NCI-H1436 (cell line): ENCODE measurements around the gene WDFY4.

Experiments
- DNase-seq: peaks from one replicate; lab custom pipeline; 2025; lab: John Stamatoyannopoulos, UW

The WDFY4 gene

GRCh38 chr10:48818861-48819520 lies 134.3 kb downstream of the WDFY4 start:
- no peak for DNase-seq

- no peak for DNase-seq
Measured at GRCh38 chr10:48819783-48820182, 135.1 kb downstream of the WDFY4 start.

DNA sequence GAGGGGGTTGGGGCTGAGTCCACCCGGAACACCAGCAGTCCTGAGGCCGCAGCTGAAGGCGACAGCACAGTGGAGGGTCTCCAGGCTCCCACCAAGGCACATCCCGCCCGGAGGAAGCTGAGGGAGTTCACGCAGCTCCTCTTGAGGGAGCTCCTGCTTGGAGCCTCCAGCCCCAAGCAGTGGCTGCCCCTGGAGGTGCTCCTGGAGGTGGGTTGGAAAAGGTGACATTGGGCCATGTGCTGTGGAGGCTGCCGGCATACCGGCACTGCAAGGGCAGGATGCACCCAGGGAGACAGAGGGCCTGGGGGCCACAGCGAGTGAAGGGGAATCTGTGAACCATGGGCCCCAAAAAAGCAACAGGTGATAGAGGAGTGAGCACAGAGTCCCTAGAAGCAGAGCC lies 135.6 kb downstream of the WDFY4 start:
- no peak for DNase-seq

GRCh38 chr10:48820699-48821098 lies 136.0 kb downstream of the WDFY4 start:
- no peak for DNase-seq

DNA sequence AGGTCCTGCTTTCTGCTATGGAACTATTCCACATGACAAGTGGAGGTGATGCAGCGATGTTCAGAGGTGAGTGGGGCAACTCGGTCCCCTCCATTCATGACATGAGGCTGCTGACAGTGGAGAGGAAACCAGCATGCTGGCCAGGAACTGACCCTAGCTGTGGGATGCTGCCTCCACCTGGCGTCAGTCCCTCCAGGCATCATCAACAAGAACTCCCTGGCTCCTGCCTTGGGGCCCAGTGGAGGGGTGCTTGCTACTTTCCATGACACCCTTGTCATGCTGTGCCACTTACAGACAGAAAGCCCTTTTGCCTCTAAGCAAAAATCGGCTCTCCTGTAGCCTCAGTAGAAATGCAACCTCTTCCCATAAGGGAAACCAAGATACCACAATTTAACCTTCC lies 136.4 kb downstream of the WDFY4 start:
- no peak for DNase-seq

DNA sequence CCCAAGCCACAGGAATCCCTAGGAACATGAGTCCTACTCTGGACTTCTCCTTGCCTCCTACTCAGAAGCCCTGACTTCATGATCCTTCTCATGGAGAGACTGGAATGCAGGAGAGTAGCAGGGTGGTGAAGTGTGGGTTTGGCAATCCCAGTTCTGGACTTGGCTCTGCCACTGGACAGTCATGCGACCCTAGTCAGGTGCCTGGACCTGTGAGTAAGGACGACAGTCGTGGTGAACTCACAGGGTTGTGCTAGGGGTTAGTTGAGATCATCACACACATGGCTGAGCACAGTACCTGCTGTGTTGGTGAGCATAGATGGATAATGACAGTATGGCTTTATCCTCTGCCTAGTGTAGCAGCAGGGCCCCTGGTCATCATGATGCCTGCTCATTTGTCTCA lies 137.0 kb downstream of the WDFY4 start:
- DNase-seq, result no peak

GRCh38 chr10:48833674-48834073 lies 149.0 kb downstream of the WDFY4 start:
- DNase-seq, result no peak

GRCh38 chr10:48834189-48834965 lies 149.7 kb downstream of the WDFY4 start:
- DNase-seq, result no peak

- DNase-seq, result no peak
Measured at GRCh38 chr10:48835781-48836180, 151.1 kb downstream of the WDFY4 start.

- DNase-seq, result no peak
Measured at GRCh38 chr10:48836605-48837004, 151.9 kb downstream of the WDFY4 start.

GRCh38 chr10:48838834-48839233 lies 154.2 kb downstream of the WDFY4 start:
- DNase-seq, result no peak

DNA sequence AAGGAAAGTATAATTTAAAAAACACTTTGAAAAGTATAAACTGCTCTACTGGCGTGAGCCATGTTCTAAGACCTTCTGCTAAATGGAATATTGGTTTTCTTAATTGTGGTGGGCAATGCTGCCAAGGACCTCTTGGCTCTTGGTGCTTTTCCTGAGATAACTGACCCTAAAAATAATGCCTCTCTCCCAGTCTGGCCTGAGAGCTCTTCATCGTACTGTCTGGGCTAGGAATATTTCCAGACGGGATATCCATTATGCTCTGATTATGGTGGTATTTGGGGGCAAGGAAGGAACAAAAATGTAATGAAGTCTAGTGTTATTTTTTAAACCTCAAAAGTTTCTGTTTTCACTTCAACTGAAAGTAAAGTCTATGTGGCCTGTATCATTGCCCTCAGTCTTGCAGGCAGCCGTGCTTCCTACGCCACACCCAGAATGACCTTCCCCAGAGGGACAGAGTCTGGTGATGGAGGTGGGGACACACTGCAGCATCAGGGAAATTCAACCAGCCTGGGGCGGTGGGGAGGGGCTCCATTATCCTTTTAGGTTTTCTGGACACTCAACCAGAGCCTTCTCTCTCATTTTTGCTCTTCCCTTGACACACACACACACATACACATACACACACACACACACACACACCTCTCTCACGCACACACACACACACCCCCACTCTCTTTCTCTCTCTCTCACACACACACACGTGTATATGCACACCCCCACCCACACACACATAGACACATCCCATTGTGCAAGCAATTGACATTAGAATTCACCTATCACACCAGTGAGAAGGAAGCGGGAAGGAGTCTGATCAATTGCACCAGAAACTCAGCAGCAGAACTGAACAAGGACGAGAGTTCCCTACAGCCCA lies 155.4 kb downstream of the WDFY4 start:
- DNase-seq, result no peak

GRCh38 chr10:48842231-48842630 lies 157.6 kb downstream of the WDFY4 start:
- no peak for DNase-seq

GRCh38 chr10:48843198-48843597 lies 158.5 kb downstream of the WDFY4 start:
- DNase-seq, result no peak

- no peak for DNase-seq
Measured at GRCh38 chr10:48844616-48845015, 159.9 kb downstream of the WDFY4 start.

- no peak for DNase-seq
Measured at GRCh38 chr10:48845512-48845911, 160.8 kb downstream of the WDFY4 start.

DNA sequence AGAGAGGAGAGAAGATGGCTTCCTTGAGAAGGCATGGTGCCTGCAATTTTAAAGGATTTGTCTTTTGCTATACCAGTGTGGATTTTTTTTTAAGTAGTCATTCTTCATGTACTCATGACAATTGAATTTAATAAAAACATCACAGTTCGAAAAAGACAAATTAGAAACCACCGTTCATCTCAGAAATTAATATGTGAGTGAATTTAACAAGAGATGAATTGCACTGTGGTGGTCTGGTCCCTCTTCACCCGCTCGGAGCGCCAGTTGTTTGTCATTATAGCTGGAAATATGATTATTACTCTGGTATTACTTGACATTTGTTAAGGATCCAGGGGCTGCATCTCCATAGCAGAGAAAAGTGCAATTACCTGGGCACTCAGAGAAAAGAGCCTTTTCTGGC lies 163.0 kb downstream of the WDFY4 start:
- DNase-seq, result no peak

- no peak for DNase-seq
Measured at GRCh38 chr10:48856855-48857254, 172.2 kb downstream of the WDFY4 start.

DNA sequence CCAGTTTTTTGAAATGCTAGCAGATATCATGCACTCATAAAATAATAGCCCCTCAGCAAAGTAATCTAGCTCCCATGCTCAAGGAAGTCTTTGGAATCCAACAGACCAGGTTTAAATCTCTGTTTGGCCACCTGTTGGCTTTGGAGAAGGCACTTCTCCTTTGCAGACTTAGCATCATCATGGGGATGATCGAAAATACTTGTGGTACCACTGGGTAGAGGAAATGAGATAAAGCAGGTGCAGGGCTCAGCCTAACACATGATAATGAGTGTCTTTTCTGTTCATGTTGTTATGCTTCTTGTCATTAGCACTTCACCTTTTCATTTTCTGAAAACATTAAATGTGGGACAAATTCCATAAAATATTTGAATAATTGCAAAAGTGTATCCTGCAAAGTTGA lies 187.6 kb downstream of the WDFY4 start:
- DNase-seq, result no peak

DNA sequence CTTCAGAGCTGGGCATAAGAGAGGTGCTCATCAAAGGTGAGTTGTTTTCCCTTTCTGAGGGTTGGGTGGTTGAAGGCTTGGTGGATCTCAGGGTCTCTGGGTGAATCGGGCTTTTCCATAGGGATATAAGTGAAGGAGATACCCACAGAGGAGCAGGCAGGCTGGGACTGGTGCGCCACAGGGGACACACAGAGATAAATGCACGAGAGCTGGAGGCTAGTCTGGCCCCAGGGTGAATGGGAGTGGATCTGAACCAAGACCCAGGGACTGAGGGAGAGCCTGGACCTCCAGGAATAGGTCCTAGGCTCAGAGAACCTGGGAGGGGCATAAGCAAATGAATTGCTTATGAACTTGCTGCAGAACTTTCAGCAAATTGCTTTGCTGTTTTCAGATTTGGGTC lies 193.4 kb downstream of the WDFY4 start:
- DNase-seq, result no peak

DNA sequence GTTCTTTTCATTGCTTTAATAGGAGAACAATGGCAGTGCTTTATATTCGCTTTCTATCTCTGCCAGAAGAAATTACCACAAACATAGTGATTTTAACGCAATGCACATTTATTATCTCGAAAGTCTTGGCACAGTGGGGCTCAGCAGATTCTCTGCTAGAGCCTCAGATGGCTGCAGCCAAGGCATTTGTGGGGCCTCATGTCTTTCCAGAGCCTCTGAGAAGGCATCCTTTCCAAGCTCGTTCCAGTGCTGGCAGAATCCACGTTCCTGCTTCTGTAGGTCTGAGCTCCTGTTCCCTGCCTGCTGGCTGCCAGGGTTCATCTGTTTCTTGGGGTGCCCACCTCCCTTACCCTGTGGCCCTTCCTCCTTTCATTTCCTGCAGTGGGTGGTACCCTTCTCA lies 194.8 kb downstream of the WDFY4 start:
- DNase-seq, result no peak

- DNase-seq, result no peak
Measured at GRCh38 chr10:48880016-48880705, 195.5 kb downstream of the WDFY4 start.
